ENCODE results near the gene CTNNA2.

DNA sequence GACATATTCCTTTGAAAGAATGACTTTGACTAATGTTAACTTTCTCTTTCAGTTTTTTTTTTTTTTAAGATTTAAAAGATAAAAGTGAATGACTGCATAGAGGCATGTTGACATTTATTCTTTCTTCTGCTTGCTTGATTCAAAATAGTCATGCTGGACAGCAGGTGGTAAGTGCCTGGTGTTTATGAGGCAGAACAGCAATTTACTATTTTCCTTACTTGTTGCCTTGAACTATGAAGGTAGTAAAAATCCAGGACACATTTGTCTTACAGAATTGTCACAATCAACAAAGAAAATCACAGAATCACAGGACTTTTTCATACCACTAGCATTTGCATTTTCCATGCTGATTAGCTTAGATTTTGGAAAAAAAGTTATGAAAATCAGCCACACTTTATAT, 388.3 kb downstream of the CTNNA2 start:
- TF ChIP-seq CTCF (IDR thresholded peaks at IDR 0.05; ENCODE audit: borderline replicate concordance, extremely low read depth, low read length, poor library complexity, severe bottlenecking) = no peak
- TF ChIP-seq EZH2 (IDR thresholded peaks at IDR 0.05; ENCODE audit: borderline replicate concordance, low read depth, low read length, severe bottlenecking) = no peak
